ENCODE data around the gene EIF4E2.

EIF4E2 gene

DNA sequence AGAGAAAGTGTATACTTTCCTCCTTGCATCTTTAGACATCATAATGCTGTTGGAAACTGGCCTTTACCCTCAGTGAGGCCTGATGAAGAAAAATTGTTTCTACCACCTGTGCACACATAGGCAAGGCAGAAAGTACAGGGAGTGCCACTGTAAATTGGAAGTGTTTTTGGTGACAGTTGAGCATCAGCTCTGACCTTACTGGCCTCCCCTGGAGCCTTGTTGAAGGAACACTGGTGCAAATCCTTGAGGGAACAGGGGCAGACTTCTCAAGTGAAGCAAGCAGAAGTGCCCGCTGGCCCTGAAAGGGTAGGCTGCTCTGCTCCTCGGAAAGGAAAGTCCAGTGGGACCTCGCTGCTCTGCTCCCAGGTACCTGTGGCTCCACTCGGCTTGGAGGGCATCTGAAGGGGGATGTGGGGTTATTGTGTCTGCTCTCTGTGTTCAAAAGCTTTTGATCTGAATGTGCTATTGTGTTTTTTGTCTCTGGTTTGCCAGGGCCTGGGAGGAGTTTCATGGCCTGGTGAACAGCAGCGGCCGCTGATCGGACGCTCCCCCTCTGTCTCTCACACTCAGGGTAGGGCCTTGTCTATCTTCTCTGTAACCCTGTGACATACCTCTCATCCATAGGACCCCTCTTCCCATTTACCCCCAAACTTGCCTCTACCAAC, 23.4 kb downstream of the EIF4E2 start:
- H3K4me1 ChIP-seq, result no peaks in the 10 kb centered on the region
- no peaks in the 10 kb centered on the region for H3K36me3 ChIP-seq (ENCODE audit: control insufficient read depth, insufficient read depth, low read length)
- H3K9ac ChIP-seq, result no peak overlapping the region
- no peaks in the 10 kb centered on the region for H3K27me3 ChIP-seq (ENCODE audit: control insufficient read depth, insufficient read depth, low read length)
- TF ChIP-seq, protein P1, sequence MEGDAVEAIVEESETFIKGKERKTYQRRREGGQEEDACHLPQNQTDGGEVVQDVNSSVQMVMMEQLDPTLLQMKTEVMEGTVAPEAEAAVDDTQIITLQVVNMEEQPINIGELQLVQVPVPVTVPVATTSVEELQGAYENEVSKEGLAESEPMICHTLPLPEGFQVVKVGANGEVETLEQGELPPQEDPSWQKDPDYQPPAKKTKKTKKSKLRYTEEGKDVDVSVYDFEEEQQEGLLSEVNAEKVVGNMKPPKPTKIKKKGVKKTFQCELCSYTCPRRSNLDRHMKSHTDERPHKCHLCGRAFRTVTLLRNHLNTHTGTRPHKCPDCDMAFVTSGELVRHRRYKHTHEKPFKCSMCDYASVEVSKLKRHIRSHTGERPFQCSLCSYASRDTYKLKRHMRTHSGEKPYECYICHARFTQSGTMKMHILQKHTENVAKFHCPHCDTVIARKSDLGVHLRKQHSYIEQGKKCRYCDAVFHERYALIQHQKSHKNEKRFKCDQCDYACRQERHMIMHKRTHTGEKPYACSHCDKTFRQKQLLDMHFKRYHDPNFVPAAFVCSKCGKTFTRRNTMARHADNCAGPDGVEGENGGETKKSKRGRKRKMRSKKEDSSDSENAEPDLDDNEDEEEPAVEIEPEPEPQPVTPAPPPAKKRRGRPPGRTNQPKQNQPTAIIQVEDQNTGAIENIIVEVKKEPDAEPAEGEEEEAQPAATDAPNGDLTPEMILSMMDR (IDR thresholded peaks at IDR 0.05), result no peak
- H3K79me2 ChIP-seq, result no peaks in the 10 kb centered on the region
- H3K4me3 ChIP-seq (ENCODE audit: low read depth, low read length), result no peak overlapping the region
- no peak overlapping the region for H3K4me2 ChIP-seq (ENCODE audit: low read length)
- H3K27ac ChIP-seq, result no peak overlapping the region
- no peaks in the 10 kb centered on the region for H3K9me3 ChIP-seq (ENCODE audit: control insufficient read depth, low read length)
- H2AFZ ChIP-seq, result no peak overlapping the region

DNA sequence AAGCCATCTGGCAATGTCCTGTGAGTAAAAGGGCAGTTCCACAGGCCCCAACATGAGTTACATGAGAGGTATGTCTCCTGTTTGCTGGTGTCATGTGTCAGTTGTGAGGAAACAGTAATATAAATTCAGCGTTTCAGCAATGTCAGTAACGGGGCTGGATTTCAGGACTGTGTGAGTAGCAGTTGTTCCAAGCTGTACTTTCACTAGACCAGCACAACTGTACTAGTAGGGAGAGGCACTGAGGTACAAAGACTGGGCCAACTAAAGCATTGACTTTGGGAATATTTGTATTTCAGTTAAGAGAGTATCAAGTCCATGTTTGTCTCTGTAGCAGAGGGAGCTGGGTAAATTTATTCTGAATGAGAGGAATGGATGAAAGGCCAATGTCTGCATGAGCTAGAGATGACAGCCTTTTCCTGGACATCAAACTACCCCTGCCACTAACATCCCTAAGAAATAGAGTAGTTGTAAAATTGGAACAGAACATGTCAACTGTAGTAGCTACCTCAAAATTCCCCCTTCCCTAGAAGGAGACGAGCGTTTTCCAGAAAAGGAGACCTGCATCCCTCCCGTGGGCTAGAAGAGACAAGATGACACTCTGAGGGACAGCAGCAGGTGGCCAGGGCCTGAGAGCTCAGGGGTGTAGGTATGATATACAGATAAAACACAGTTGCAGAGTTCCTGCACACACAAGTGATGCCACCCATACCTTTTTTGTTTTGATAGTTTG, 24.4 kb downstream of the EIF4E2 start:
- no peaks in the 10 kb centered on the region for H3K79me2 ChIP-seq
- H3K27me3 ChIP-seq (ENCODE audit: control insufficient read depth, insufficient read depth, low read length), result no peaks in the 10 kb centered on the region
- TF ChIP-seq, protein P1 (IDR thresholded peaks at IDR 0.05), result no peak
- no peak overlapping the region for H3K4me3 ChIP-seq (ENCODE audit: low read depth, low read length)
- H3K9ac ChIP-seq, result no peak overlapping the region
- H3K4me1 ChIP-seq, result no peaks in the 10 kb centered on the region
- H3K36me3 ChIP-seq (ENCODE audit: control insufficient read depth, insufficient read depth, low read length), result no peaks in the 10 kb centered on the region
- no peak overlapping the region for H3K4me2 ChIP-seq (ENCODE audit: low read length)
- no peak overlapping the region for H2AFZ ChIP-seq
- no peaks in the 10 kb centered on the region for H3K9me3 ChIP-seq (ENCODE audit: control insufficient read depth, low read length)
- no peak overlapping the region for H3K27ac ChIP-seq

GRCh38 chr2:232575404-232575746, 24.9 kb downstream of the EIF4E2 start:
- no peak overlapping the region for H3K9ac ChIP-seq
- no peaks in the 10 kb centered on the region for H3K36me3 ChIP-seq (ENCODE audit: control insufficient read depth, insufficient read depth, low read length)
- H3K4me2 ChIP-seq (ENCODE audit: low read length), result no peak overlapping the region
- H3K27ac ChIP-seq, result no peak overlapping the region
- H3K79me2 ChIP-seq, result no peaks in the 10 kb centered on the region
- TF ChIP-seq, protein P1 (IDR thresholded peaks at IDR 0.05), result no peak
- H3K4me3 ChIP-seq (ENCODE audit: low read depth, low read length), result no peak overlapping the region
- H3K9me3 ChIP-seq (ENCODE audit: control insufficient read depth, low read length), result no peaks in the 10 kb centered on the region
- H3K4me1 ChIP-seq, result no peaks in the 10 kb centered on the region
- no peaks in the 10 kb centered on the region for H3K27me3 ChIP-seq (ENCODE audit: control insufficient read depth, insufficient read depth, low read length)
- H2AFZ ChIP-seq, result no peak overlapping the region

DNA sequence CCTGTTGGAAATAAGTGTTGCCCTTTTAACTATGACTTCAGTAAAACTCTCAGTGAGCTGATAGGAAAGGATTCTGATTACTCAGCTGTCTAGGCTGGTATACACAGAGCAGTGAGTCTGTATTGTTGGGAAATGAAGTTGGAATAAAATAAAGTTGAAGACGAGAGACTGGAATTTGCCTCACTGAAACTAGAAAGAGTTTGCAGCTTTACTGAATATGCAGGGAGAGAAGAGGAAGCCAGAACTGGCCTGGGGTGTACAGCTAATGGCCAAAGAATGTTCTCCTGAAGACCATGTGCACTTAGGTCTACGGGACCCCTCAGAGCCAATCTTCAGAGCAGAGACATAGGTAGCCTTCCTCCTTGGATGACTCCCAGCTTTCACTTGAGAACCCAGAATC, 26.5 kb downstream of the EIF4E2 start:
- Histone ChIP-seq H3K79me2 (no peaks in the 10 kb centered on the region), H3K9ac (no peak overlapping the region), H3K27ac (no peak overlapping the region), H3K36me3 (ENCODE audit: control insufficient read depth, insufficient read depth, low read length) (no peaks in the 10 kb centered on the region), H3K4me1 (peaks cover 2% of the 10 kb centered on the region), H3K27me3 (ENCODE audit: control insufficient read depth, insufficient read depth, low read length) (no peaks in the 10 kb centered on the region), H3K9me3 (ENCODE audit: control insufficient read depth, low read length) (no peaks in the 10 kb centered on the region), H3K4me3 (ENCODE audit: low read depth, low read length) (no peak overlapping the region), H2AFZ (no peak overlapping the region), H3K4me2 (ENCODE audit: low read length) (no peak overlapping the region)
- TF ChIP-seq, protein P1 (IDR thresholded peaks at IDR 0.05), result no peak

GRCh38 chr2:232577841-232578240, 27.4 kb downstream of the EIF4E2 start:
- H3K9ac ChIP-seq, result no peak overlapping the region
- H3K79me2 ChIP-seq, result no peaks in the 10 kb centered on the region
- H3K27me3 ChIP-seq (ENCODE audit: control insufficient read depth, insufficient read depth, low read length), result no peaks in the 10 kb centered on the region
- no peaks in the 10 kb centered on the region for H3K36me3 ChIP-seq (ENCODE audit: control insufficient read depth, insufficient read depth, low read length)
- no peak overlapping the region for H3K27ac ChIP-seq
- H3K4me3 ChIP-seq (ENCODE audit: low read depth, low read length), result no peak overlapping the region
- TF ChIP-seq, protein P1 (IDR thresholded peaks at IDR 0.05), result no peak
- H3K4me2 ChIP-seq (ENCODE audit: low read length), result no peak overlapping the region
- H2AFZ ChIP-seq, result no peak overlapping the region
- no peaks in the 10 kb centered on the region for H3K9me3 ChIP-seq (ENCODE audit: control insufficient read depth, low read length)
- H3K4me1 ChIP-seq, result peaks cover 6% of the 10 kb centered on the region

Measured in parathyroid adenoma (tissue), 2 donors.